HG03064 (cell line): ENCODE data around the gene RFTN1.
"Not testable (repeated sequence)": the region's sequence is repeated elsewhere in the genome, so short reads cannot be mapped to it uniquely, and the experiment has no call there.

ENCODE experiments used
- ATAC-seq: cut with Tn5 transposase; IDR thresholded peaks from one replicate; pipeline ENCODE4 v1.9.1; 2021; ENCODE audit warnings: low read depth; ENCODE audit not compliant: unreplicated experiment

The RFTN1 gene

GRCh38 chr3:16490062-16490619, 23.4 kb downstream of the RFTN1 start:
- ATAC-seq = no peak

GRCh38 chr3:16489326-16490061, 24.0 kb downstream of the RFTN1 start:
- not testable (repeated sequence) for ATAC-seq

- ATAC-seq = no peak
Measured at GRCh38 chr3:16488637-16489036, 24.9 kb downstream of the RFTN1 start.

GRCh38 chr3:16487511-16488175, 25.9 kb downstream of the RFTN1 start:
- no peak for ATAC-seq

- no peak for ATAC-seq
Measured at GRCh38 chr3:16486951-16487480, 26.5 kb downstream of the RFTN1 start.

GRCh38 chr3:16486201-16486600, 27.3 kb downstream of the RFTN1 start:
- ATAC-seq = no peak

- no peak for ATAC-seq
Measured at GRCh38 chr3:16485395-16485992, 28.0 kb downstream of the RFTN1 start.

- no peak for ATAC-seq
Measured at GRCh38 chr3:16484984-16485383, 28.5 kb downstream of the RFTN1 start.

GRCh38 chr3:16484216-16484615, 29.3 kb downstream of the RFTN1 start:
- no peak for ATAC-seq

GRCh38 chr3:16482770-16483531, 30.5 kb downstream of the RFTN1 start:
- ATAC-seq = peak; percentile 54

- ATAC-seq = peak; percentile 11
Measured at GRCh38 chr3:16482194-16482769, 31.2 kb downstream of the RFTN1 start.

- ATAC-seq = no peak
Measured at GRCh38 chr3:16481546-16481897, 32.0 kb downstream of the RFTN1 start.

- no peak for ATAC-seq
Measured at GRCh38 chr3:16480861-16481545, 32.5 kb downstream of the RFTN1 start.

GRCh38 chr3:16478516-16478915, 35.0 kb downstream of the RFTN1 start:
- ATAC-seq = no peak

GRCh38 chr3:16477521-16477920, 36.0 kb downstream of the RFTN1 start:
- no peak for ATAC-seq

- no peak for ATAC-seq
Measured at GRCh38 chr3:16477056-16477455, 36.4 kb downstream of the RFTN1 start.

GRCh38 chr3:16476636-16477035, 36.9 kb downstream of the RFTN1 start:
- no peak for ATAC-seq

- no peak for ATAC-seq
Measured at GRCh38 chr3:16475766-16476165, 37.7 kb downstream of the RFTN1 start.

- no peak for ATAC-seq
Measured at GRCh38 chr3:16474920-16475319, 38.6 kb downstream of the RFTN1 start.

- ATAC-seq = no peak
Measured at GRCh38 chr3:16474216-16474615, 39.3 kb downstream of the RFTN1 start.
